CD4-positive, alpha-beta memory T cell (primary cell): ENCODE data around the gene MYOF. TPM values are rescaled to one million over a fixed set of nuclear protein-coding genes. Genes with fewer than 3 reads are reported as not detected.
"Not testable (repeated sequence)": the region's sequence is repeated elsewhere in the genome, so short reads cannot be mapped to it uniquely, and the experiment has no call there.

Experiments used
- CTCF ChIA-PET: fragments of 350-600 bp; sonication (Branson Sonifier 250); formaldehyde crosslinking; loops from one replicate; lab custom pipeline; 2021; ENCODE audit warnings: inconsistent platforms; ENCODE audit not compliant: partially characterized antibody; lab: Charles Lee
- POLR2A ChIA-PET: fragments of 350-600 bp; sonication (Branson Sonifier 250); formaldehyde crosslinking; loops from one replicate; lab custom pipeline; 2021; ENCODE audit not compliant: partially characterized antibody; lab: Charles Lee
- DNase-seq, 5 donors: peaks; one replicate each; pipeline versions ENCODE4 v3.0.0 to v3.0.0-alpha.2; 2020 to 2022; ENCODE audit warnings: mixed read lengths in 1 of 5
- H3K27ac ChIP-seq: one replicate; pipeline ENCODE4 v1.7.0; 2013; ENCODE audit warnings: low read depth, low read length
- H3K27me3 ChIP-seq: 2 replicates; pipeline ENCODE4 v1.7.0; 2013; ENCODE audit warnings: mild to moderate bottlenecking, low read length, moderate library complexity; ENCODE audit not compliant: insufficient read depth
- H3K36me3 ChIP-seq: 2 replicates; pipeline ENCODE4 v1.7.0; 2013; ENCODE audit warnings: mild to moderate bottlenecking, low read length, moderate library complexity; ENCODE audit not compliant: insufficient read depth
- H3K4me1 ChIP-seq: 2 replicates; pipeline ENCODE4 v1.7.0; 2013; ENCODE audit warnings: mild to moderate bottlenecking, low read length, moderate library complexity; ENCODE audit not compliant: insufficient read depth
- H3K4me3 ChIP-seq, 2 donors: one replicate each; pipeline ENCODE4 v1.7.0; 2013; ENCODE audit warnings: low read length in 2 of 2, mild to moderate bottlenecking in 1 of 2
- H3K9me3 ChIP-seq, 2 donors: one replicate each; pipeline ENCODE4 v1.7.0; 2013; ENCODE audit warnings: low read length in 2 of 2, control low read depth in 1 of 2; ENCODE audit not compliant: control insufficient read depth in 1 of 2
- H3K27ac Mint-ChIP-seq, 7 donors: one replicate each; pipeline ENCODE4 v1.8.0; 2020 to 2021; ENCODE audit warnings: mixed read lengths in 7 of 7, mild to moderate bottlenecking in 6 of 7, inconsistent platforms in 3 of 7, moderate library complexity in 3 of 7
- H3K27me3 Mint-ChIP-seq, 2 donors: one replicate each; pipeline ENCODE4 v1.8.0; 2020 to 2021; ENCODE audit warnings: mixed read lengths in 2 of 2
- H3K36me3 Mint-ChIP-seq, 2 donors: one replicate each; pipeline ENCODE4 v1.8.0; 2020 to 2021; ENCODE audit warnings: mixed read lengths in 2 of 2, inconsistent platforms in 1 of 2, mild to moderate bottlenecking in 1 of 2
- H3K4me1 Mint-ChIP-seq, 4 donors: one replicate each; pipeline ENCODE4 v1.8.0; 2020 to 2021; ENCODE audit warnings: mixed read lengths in 4 of 4, mild to moderate bottlenecking in 1 of 4
- H3K4me3 Mint-ChIP-seq, 8 donors: one replicate each; pipeline ENCODE4 v1.8.0; 2020 to 2021; ENCODE audit warnings: mixed read lengths in 8 of 8, mild to moderate bottlenecking in 7 of 8, moderate library complexity in 6 of 8, inconsistent platforms in 3 of 8
- H3K9me3 Mint-ChIP-seq, 8 donors: one replicate each; pipeline ENCODE4 v1.8.0; 2020 to 2021; ENCODE audit warnings: mixed read lengths in 8 of 8, mild to moderate bottlenecking in 5 of 8, inconsistent platforms in 3 of 8, moderate library complexity in 1 of 8
- intact Hi-C: fragments of 100-400 bp; cut with micrococcal nuclease; formaldehyde crosslinking; loops from one replicate; pipeline ENCODE4 v1.15.1; 2023
- polyA plus RNA-seq, 2 donors: library from polyadenylated mRNA; unstranded; fragments of 300-500 nt; fragmentation: Illumina TruSeq; gene quantifications; one replicate each; pipeline ENCODE4 v1.2.3, GENCODE V29; 2021
- total RNA-seq, 2 experiments: library from RNA; stranded (reverse); gene quantifications; one replicate each; pipeline ENCODE4 v1.2.3, GENCODE V29; 2021

The MYOF gene
- total and polyA plus RNA-seq, 4 experiments from 2014 or later = 1.2 to 2.2 TPM; not detected in 2

DNA sequence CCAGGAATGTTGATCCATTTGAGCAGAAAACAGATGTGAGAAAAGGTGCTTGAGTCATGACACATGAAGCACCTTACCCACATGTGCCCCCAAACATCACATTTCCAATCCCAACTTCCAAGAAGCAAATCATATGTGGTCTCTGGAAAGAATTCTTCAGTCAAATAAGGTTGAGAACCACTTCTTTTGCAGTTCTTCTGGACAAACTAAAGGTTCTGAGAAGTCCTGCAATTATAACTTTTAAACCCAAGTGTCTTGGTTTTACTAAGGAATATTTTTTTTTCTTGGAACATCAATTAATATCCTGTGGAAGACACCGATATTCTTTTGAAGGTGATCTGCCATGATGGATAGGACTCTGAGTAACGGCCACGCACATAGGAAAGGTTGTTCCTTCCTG, 151.3 kb downstream of the MYOF start:
- Mint-ChIP-seq H3K27ac (no peak overlapping the region), H3K36me3 (no peaks in the 10 kb centered on the region), H3K4me3 (no peak overlapping the region), H3K9me3 (no peaks in the 10 kb centered on the region), H3K27me3 (peaks cover 4 to 8% of the 10 kb centered on the region in 2 donors), H3K4me1 (no peaks in the 10 kb centered on the region)
- Histone ChIP-seq H3K27ac (no peak overlapping the region), H3K4me3 (no peak overlapping the region), H3K36me3 (no peaks in the 10 kb centered on the region), H3K27me3 (no peaks in the 10 kb centered on the region), H3K4me1 (no peaks in the 10 kb centered on the region), H3K9me3 (no peaks in the 10 kb centered on the region)
- POLR2A ChIA-PET = no interaction called here
- intact Hi-C loops = no loop called here
- DNase-seq = no peak
- CTCF ChIA-PET = no interaction called here

DNA sequence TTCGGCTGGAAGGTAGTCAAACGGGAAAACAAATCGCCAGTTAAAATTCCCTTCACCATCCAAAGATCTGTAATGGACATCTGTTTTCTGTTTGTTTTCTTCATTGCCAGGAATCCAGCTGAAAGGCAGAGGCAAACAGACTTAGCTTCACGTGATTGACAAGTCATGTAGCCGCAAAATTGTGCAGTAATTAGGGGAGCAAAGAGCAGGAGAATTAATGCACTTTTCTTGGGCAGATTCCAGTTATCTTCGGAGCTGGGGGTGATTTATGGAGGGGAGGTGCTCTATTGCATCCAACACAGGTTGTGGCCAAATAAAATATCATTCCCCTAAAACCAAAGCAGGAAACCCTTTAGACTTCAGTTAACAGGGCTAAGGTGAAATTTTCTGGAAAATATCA, 162.2 kb downstream of the MYOF start:
- H3K27ac Mint-ChIP-seq = no peak overlapping the region
- CTCF ChIA-PET = interaction anchor here (1.2 to 1.7 kb wide), 3 partner anchors 9 to 204 kb away, joined by 3 to 5 read pairs (median 3); no protein-coding TSS in a partner anchor

DNA sequence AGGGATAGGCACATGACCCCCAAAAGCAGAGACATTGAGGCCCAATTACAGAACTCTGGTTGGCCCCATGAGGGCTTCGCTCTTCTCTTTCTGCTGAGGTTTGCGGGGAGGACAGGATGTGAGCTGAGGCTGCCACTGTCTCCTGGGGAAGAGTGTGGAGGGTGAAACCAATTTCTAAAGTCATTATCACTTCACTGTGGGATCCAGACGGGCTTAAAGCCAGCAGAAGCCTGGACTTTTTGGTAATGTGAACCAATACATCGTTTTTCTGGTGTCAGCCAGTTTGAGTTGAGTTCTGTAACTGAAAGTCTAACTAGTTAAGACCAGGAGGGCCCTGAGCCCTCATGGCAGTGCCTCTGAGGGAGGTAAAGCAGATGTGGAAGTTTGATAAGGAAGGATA, 163.0 kb downstream of the MYOF start:
- H3K9me3 Mint-ChIP-seq = no peaks in the 10 kb centered on the region
- no peak overlapping the region for H3K27ac Mint-ChIP-seq
- H3K4me3 Mint-ChIP-seq = no peak overlapping the region
- no peaks in the 10 kb centered on the region for H3K4me1 Mint-ChIP-seq
- ChIA-PET POLR2A (no interaction called here), CTCF (interaction anchor here (1.3 to 1.7 kb wide), 2 partner anchors 9 to 203 kb away, joined by 3 to 5 read pairs; no protein-coding TSS in a partner anchor)
- Histone ChIP-seq H3K9me3 (no peaks in the 10 kb centered on the region), H3K27ac (no peak overlapping the region), H3K4me3 (no peak overlapping the region), H3K27me3 (no peaks in the 10 kb centered on the region), H3K4me1 (no peaks in the 10 kb centered on the region), H3K36me3 (no peaks in the 10 kb centered on the region)
- no peak for DNase-seq
- intact Hi-C loops = no loop called here
- no peaks in the 10 kb centered on the region for H3K36me3 Mint-ChIP-seq
- H3K27me3 Mint-ChIP-seq = peaks cover 0 to 7% of the 10 kb centered on the region in 2 donors

More for the DNA sequence above, 162.2 kb downstream of the MYOF start:
- intact Hi-C loops = no loop called here
- H3K27me3 Mint-ChIP-seq = peaks cover 0 to 7% of the 10 kb centered on the region in 2 donors
- no peaks in the 10 kb centered on the region for H3K9me3 Mint-ChIP-seq
- no peaks in the 10 kb centered on the region for H3K36me3 Mint-ChIP-seq
- H3K27me3 ChIP-seq = no peaks in the 10 kb centered on the region
- DNase-seq = no peak
- no peaks in the 10 kb centered on the region for H3K36me3 ChIP-seq
- no peak overlapping the region for H3K4me3 Mint-ChIP-seq
- no peaks in the 10 kb centered on the region for H3K4me1 Mint-ChIP-seq
- H3K9me3 ChIP-seq = no peaks in the 10 kb centered on the region
- H3K4me3 ChIP-seq = no peak overlapping the region
- no peak overlapping the region for H3K27ac ChIP-seq
- POLR2A ChIA-PET = no interaction called here
- H3K4me1 ChIP-seq = no peaks in the 10 kb centered on the region

DNA sequence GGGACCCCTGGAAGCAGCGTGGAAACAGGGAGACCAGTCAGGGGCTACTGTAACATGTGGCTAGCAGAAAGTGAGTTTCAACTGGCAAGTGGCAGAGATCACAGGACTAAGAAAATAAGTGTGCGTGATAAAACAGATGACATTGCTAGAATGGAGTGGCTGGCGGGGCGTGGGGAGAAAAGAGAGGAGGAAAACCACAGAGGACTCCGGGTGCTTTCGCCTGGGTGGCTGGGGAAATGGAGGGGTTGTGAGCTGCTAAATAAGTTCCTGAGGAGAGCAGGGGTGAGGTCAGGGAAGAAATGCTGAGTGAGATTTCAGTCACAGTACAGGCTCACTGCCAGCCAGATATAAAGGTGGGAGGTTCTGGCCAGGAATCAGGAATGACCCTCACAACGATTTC, 166.9 kb downstream of the MYOF start:
- intact Hi-C loops = no loop called here

DNA sequence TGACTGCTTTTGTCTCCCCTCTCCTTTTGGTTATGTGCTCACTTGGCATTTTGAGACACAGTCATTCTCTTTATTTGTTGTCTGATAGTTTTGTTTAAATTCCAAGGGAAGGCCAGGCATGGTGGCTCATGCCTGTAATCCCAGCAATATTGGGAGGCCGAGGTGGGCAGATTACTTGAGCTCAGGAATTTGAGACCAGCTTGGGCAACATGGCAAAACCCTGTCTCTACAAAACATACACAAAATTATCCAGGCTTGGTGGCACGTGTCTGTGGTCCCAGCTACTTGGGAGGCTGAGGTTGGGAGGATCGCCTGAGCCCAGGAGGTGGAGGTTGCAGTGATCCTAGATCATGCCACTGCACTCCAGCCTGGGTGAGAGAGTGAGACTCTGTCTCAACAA, 167.5 kb downstream of the MYOF start:
- H3K4me3 ChIP-seq, H3K9me3 ChIP-seq, H3K4me3 Mint-ChIP-seq, CTCF ChIA-PET, H3K9me3 Mint-ChIP-seq, H3K27me3 Mint-ChIP-seq, H3K4me1 Mint-ChIP-seq, POLR2A ChIA-PET, H3K27ac Mint-ChIP-seq, intact Hi-C loops, DNase-seq, H3K36me3 Mint-ChIP-seq, H3K36me3 ChIP-seq, H3K27me3 ChIP-seq, H3K27ac ChIP-seq, H3K4me1 ChIP-seq: not testable (repeated sequence)

More for the DNA sequence above, 166.9 kb downstream of the MYOF start:
- Mint-ChIP-seq H3K36me3 (no peaks in the 10 kb centered on the region), H3K4me3 (no peak overlapping the region), H3K27ac (no peak overlapping the region), H3K9me3 (no peaks in the 10 kb centered on the region), H3K4me1 (no peaks in the 10 kb centered on the region), H3K27me3 (peaks cover 3 to 4% of the 10 kb centered on the region in 2 donors)
- no peaks in the 10 kb centered on the region for H3K4me1 ChIP-seq
- no peak overlapping the region for H3K4me3 ChIP-seq
- H3K36me3 ChIP-seq = no peaks in the 10 kb centered on the region
- no peak for DNase-seq
- CTCF ChIA-PET = no interaction called here
- POLR2A ChIA-PET = no interaction called here
- H3K9me3 ChIP-seq = no peaks in the 10 kb centered on the region
- no peak overlapping the region for H3K27ac ChIP-seq
- no peaks in the 10 kb centered on the region for H3K27me3 ChIP-seq

DNA sequence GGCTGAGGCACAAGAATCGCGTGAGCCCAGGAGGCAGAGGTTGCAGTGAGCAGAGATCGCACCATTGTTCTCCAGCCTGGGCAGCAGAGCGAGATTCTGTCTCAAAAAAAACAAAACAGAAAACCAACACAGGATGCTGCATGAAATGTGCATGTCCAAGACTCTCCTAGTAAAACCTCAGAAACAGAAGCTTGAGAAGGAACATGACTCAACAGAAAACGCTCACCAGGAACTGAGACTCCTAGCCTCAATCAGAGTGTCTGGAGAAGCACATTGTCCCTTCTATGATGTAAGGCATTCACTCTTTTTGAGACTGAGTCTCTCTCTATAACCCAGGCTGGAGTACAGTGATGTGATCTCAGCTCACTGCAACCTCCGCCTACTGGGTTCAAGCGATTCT, 168.3 kb downstream of the MYOF start:
- no peaks in the 10 kb centered on the region for H3K27me3 ChIP-seq
- no peaks in the 10 kb centered on the region for H3K4me1 ChIP-seq
- H3K4me1 Mint-ChIP-seq = no peaks in the 10 kb centered on the region
- no peak overlapping the region for H3K27ac ChIP-seq
- no peaks in the 10 kb centered on the region for H3K36me3 Mint-ChIP-seq
- H3K9me3 Mint-ChIP-seq = no peaks in the 10 kb centered on the region
- POLR2A ChIA-PET = no interaction called here
- intact Hi-C loops = no loop called here
- no peak for DNase-seq
- H3K36me3 ChIP-seq = no peaks in the 10 kb centered on the region
- no peaks in the 10 kb centered on the region for H3K9me3 ChIP-seq
- H3K27ac Mint-ChIP-seq = no peak overlapping the region
- CTCF ChIA-PET = no interaction called here
- H3K4me3 Mint-ChIP-seq = no peak overlapping the region
- no peak overlapping the region for H3K4me3 ChIP-seq
- H3K27me3 Mint-ChIP-seq = peaks cover 2 to 4% of the 10 kb centered on the region in 2 donors

DNA sequence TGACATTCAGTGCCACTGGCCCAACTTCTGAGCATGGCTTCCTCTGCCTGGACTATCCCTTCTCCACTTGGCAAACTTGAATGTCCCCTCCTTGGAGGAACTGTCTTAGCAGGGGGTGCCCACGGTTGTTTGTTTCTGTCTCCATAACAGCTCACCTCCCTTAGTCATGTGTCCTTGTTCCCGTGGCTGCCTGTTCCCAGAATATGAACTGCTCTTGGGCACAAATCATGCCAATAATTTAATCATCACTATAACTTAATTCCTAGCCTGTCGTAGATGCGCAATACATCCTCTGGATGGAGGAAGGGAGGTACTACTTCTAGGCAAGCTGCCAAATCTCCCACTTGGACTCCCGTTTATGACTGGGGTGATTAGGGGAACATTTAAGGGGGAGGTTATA, 173.1 kb downstream of the MYOF start:
- H3K4me1 Mint-ChIP-seq = no peaks in the 10 kb centered on the region
- H3K4me1 ChIP-seq = no peaks in the 10 kb centered on the region
- ChIA-PET CTCF (no interaction called here), POLR2A (no interaction called here)
- intact Hi-C loops = no loop called here
- H3K27ac ChIP-seq = no peak overlapping the region
- no peak overlapping the region for H3K27ac Mint-ChIP-seq
- no peaks in the 10 kb centered on the region for H3K9me3 Mint-ChIP-seq
- no peak overlapping the region for H3K4me3 ChIP-seq
- peaks cover 4 to 5% of the 10 kb centered on the region in 2 donors for H3K27me3 Mint-ChIP-seq
- H3K4me3 Mint-ChIP-seq = no peak overlapping the region
- H3K36me3 Mint-ChIP-seq = no peaks in the 10 kb centered on the region
- no peaks in the 10 kb centered on the region for H3K36me3 ChIP-seq
- no peaks in the 10 kb centered on the region for H3K27me3 ChIP-seq
- H3K9me3 ChIP-seq = no peaks in the 10 kb centered on the region
- no peak for DNase-seq

DNA sequence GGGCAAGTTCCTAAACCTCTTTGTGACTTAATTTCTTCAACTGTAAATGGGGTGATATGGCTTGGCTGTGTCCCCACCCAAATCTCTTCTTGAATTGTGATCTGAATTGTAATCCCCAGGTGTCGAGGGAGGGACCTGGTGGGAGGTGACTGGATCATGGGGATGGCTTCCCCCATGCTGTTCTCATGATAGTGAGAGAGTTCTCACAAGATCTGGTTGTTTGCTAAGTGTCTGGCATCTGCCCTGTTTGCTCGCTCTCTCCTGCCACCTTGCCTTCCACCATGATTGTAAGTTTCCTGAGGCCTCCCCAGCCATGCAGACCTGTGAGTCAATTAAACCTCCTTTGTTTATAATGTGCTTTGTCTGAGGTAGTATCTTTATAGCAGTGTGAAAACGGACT, 177.0 kb downstream of the MYOF start:
- Histone ChIP-seq H3K27ac (no peak overlapping the region), H3K9me3 (no peaks in the 10 kb centered on the region), H3K27me3 (no peaks in the 10 kb centered on the region), H3K4me3 (no peak overlapping the region), H3K4me1 (no peaks in the 10 kb centered on the region), H3K36me3 (no peaks in the 10 kb centered on the region)
- POLR2A ChIA-PET = no interaction called here
- intact Hi-C loops = no loop called here
- Mint-ChIP-seq H3K9me3 (no peaks in the 10 kb centered on the region), H3K36me3 (no peaks in the 10 kb centered on the region), H3K4me3 (no peak overlapping the region), H3K4me1 (no peaks in the 10 kb centered on the region), H3K27ac (no peak overlapping the region), H3K27me3 (peaks cover 0 to 5% of the 10 kb centered on the region in 2 donors)
- CTCF ChIA-PET = no interaction called here
- no peak for DNase-seq
